Smooth muscle cell of the umbilical artery (primary cell): Measurements from ENCODE around the gene OR2H2. TPM values are rescaled to one million over a fixed set of nuclear protein-coding genes. Genes with fewer than 3 reads are reported as not detected.

Source experiments
- total RNA-seq: library from RNA; depleted of rRNA; stranded (reverse); fragments of >200 nt; gene quantifications from 2 replicates; pipeline ENCODE4 v1.2.3, GENCODE V29; 2014

OR2H2 gene
- not detected in 2 replicates for total RNA-seq

GRCh38 chr6:29584821-29585220 is at the start of gene OR2H2:
OR2H2 (plus strand) TSS chr6:29585121; CDS start chr6:29587945, 2,824 bp downstream.

GRCh38 chr6:29559524-29560287 is 25.2 kb upstream of the OR2H2 start, which contains the start of gene UBD:
UBD (minus strand) TSS chr6:29559732; CDS start chr6:29559701, 31 bp downstream.

GRCh38 chr6:29632789-29633533 is 48.0 kb downstream of the OR2H2 start, which contains the start of gene GABBR1:
GABBR1 (minus strand) TSS chr6:29633183; CDS start chr6:29632385, 798 bp downstream.

Other genes with a start within 250 kb of the OR2H2 start
- gene OR5V1, start 216.3 kb upstream of the OR2H2 start, total RNA-seq = not detected in 2 replicates
- not detected in 2 replicates for gene OR12D3, start 209.8 kb upstream of the OR2H2 start, total RNA-seq
- not detected in 2 replicates for gene OR12D2, start 189.5 kb upstream of the OR2H2 start, total RNA-seq
- not detected in 2 replicates for gene OR12D1, start 170.2 kb upstream of the OR2H2 start, total RNA-seq
- gene OR10C1, start 145.8 kb upstream of the OR2H2 start, total RNA-seq = not detected in 2 replicates
- gene OR11A1, start 128.1 kb upstream of the OR2H2 start, total RNA-seq = not detected in 2 replicates
- not detected in 2 replicates for gene OR2H1, start 128.0 kb upstream of the OR2H2 start, total RNA-seq
- not detected in 2 replicates for gene MAS1L, start 97.2 kb upstream of the OR2H2 start, total RNA-seq
- 0.30 TPM in 1 of 2 replicates, not detected in the other for gene UBD, start 25.4 kb upstream of the OR2H2 start, total RNA-seq
- 13.1 and 18.6 TPM in 2 replicates for gene GABBR1, start 48.1 kb downstream of the OR2H2 start, total RNA-seq
- not detected in 2 replicates for gene MOG, start 72.0 kb downstream of the OR2H2 start, total RNA-seq
- gene ZFP57, start 96.0 kb downstream of the OR2H2 start, total RNA-seq = 0.69 TPM in 1 of 2 replicates, not detected in the other
- gene HLA-F, start 138.3 kb downstream of the OR2H2 start, total RNA-seq = 4.4 and 8.0 TPM in 2 replicates
- gene HLA-G, start 242.7 kb downstream of the OR2H2 start, total RNA-seq = not detected in 2 replicates